T-cell (primary cell): Measurements from ENCODE around the gene RNF5. TPM values are rescaled to one million over a fixed set of nuclear protein-coding genes. Genes with fewer than 3 reads are reported as not detected.

Source experiments
- ATAC-seq, 4 experiments: fragments of 200-7000 bp in 3 of 4; fragments of 150-1000 bp in 1 of 4; cut with Tn5 transposase; replicated peaks in 1 of 4; 1 replicate in 3 of 4; 2 replicates in 1 of 4; pipeline ENCODE4 v1.10.0; 2021; ENCODE audit warnings: moderate library complexity in 3 of 4, mild to moderate bottlenecking in 2 of 4, moderate number of reproducible peaks in 1 of 4
- CTCF ChIA-PET, 2 donors: fragments of 300-600 bp; sonication (Branson Sonifier 250); formaldehyde crosslinking; loops; one replicate each; lab custom pipeline; 2022; ENCODE audit warnings: antibody characterized with exemption in 2 of 2; lab: Charles Lee
- POLR2A ChIA-PET, 2 donors: fragments of 300-600 bp; sonication (Branson Sonifier 250); formaldehyde crosslinking; loops; one replicate each; lab custom pipeline; 2022; ENCODE audit warnings: antibody characterized with exemption in 2 of 2; lab: Charles Lee
- DNase-seq, 35 experiments: peaks; one replicate each; pipeline versions ENCODE4 v3.0.0 to v3.0.0-alpha.2; 2013 to 2023
- H3K27ac ChIP-seq: one replicate; pipeline ENCODE4 v1.5.1; 2013; ENCODE audit warnings: low read length
- H3K27me3 ChIP-seq, 2 experiments: replicated peaks in 1 of 2; 1 replicate in 1 of 2; 2 replicates in 1 of 2; pipeline versions ENCODE4 v1.6.1 to v1.7.0; 2013; ENCODE audit warnings: low read length in 1 of 2, mixed read lengths in 1 of 2; ENCODE audit not compliant: control insufficient read depth in 2 of 2, insufficient read depth in 2 of 2; ENCODE audit errors: extremely low read depth in 1 of 2
- H3K36me3 ChIP-seq, 2 donors: 1 replicate in 1 of 2; 2 replicates in 1 of 2; pipeline versions ENCODE4 v1.6.1 to v1.7.0; 2013; ENCODE audit warnings: low read length in 1 of 2; ENCODE audit not compliant: control insufficient read depth in 2 of 2, insufficient read depth in 1 of 2; ENCODE audit errors: extremely low read depth in 1 of 2
- H3K4me1 ChIP-seq, 2 experiments: 1 replicate in 1 of 2; 2 replicates in 1 of 2; pipeline versions ENCODE4 v1.6.1 to v1.7.0; 2013; ENCODE audit warnings: low read length in 2 of 2, mixed read lengths in 1 of 2; ENCODE audit not compliant: insufficient read depth in 2 of 2, control insufficient read depth in 1 of 2; ENCODE audit errors: extremely low read depth in 1 of 2
- H3K4me3 ChIP-seq, 2 donors: 1 replicate in 1 of 2; 2 replicates in 1 of 2; pipeline versions ENCODE4 v1.5.1 to v1.7.0; 2013; ENCODE audit warnings: mild to moderate bottlenecking in 2 of 2, low read length in 1 of 2, moderate library complexity in 1 of 2; ENCODE audit not compliant: control insufficient read depth in 1 of 2; ENCODE audit errors: extremely low read depth in 1 of 2
- H3K9me3 ChIP-seq: 2 replicates; pipeline ENCODE4 v1.7.0; 2013
- H3K27ac Mint-ChIP-seq, 2 donors: one replicate each; pipeline ENCODE4 v1.8.0; 2020 to 2021; ENCODE audit warnings: mild to moderate bottlenecking in 2 of 2, mixed read lengths in 2 of 2
- H3K27me3 Mint-ChIP-seq, 2 donors: one replicate each; pipeline ENCODE4 v1.8.0; 2021 to 2022; ENCODE audit warnings: mixed read lengths in 2 of 2
- H3K36me3 Mint-ChIP-seq: one replicate; pipeline ENCODE4 v1.8.0; 2021; ENCODE audit warnings: mixed read lengths
- H3K4me1 Mint-ChIP-seq, 3 donors: one replicate each; pipeline ENCODE4 v1.8.0; 2020 to 2022; ENCODE audit warnings: mixed read lengths in 3 of 3, mild to moderate bottlenecking in 1 of 3
- H3K4me3 Mint-ChIP-seq, 3 donors: one replicate each; pipeline ENCODE4 v1.8.0; 2020 to 2022; ENCODE audit warnings: mild to moderate bottlenecking in 3 of 3, mixed read lengths in 3 of 3, moderate library complexity in 3 of 3
- H3K9me3 Mint-ChIP-seq, 3 donors: one replicate each; pipeline ENCODE4 v1.8.0; 2020 to 2022; ENCODE audit warnings: mixed read lengths in 3 of 3
- WGBS: methylation state at CpG from one replicate; pipeline ENCODE4 v1.1.5; 2013; ENCODE audit warnings: missing lambda C conversion rate; ENCODE audit not compliant: insufficient coverage; 5-methylcytosine and 5-hydroxymethylcytosine counted together
- total RNA-seq, 35 experiments: library from RNA in 6 of 35; stranded (reverse) in 6 of 35; fragments of 120-200 nt in 1 of 35; gene quantifications; one replicate each; pipeline versions ENCODE4 v1.2.1 to v1.2.4 and lab custom pipeline; 2013 to 2026

RNF5 gene
- total RNA-seq, 5 donors from 2014 or later (not counting 1 experiment from before 2014, with no cell fraction given) = 23.6 to 49.3 (median 44.6) TPM

- Mint-ChIP-seq H3K36me3 (no peaks in the 10 kb centered on the region), H3K27ac (no peak overlapping the region), H3K4me1 (peaks cover 29 to 36% (median 35%) of the 10 kb centered on the region in 3 donors), H3K27me3 (peaks cover 6 to 40% of the 10 kb centered on the region in 2 donors), H3K9me3 (no peaks in the 10 kb centered on the region), H3K4me3 (no peak overlapping the region)
- Histone ChIP-seq H3K36me3 (no peaks in the 10 kb centered on the region), H3K27ac (no peak overlapping the region), H3K4me1 (peaks cover 0 to 35% of the 10 kb centered on the region in 2 experiments), H3K4me3 (no peak overlapping the region), H3K27me3 (peaks cover 5 to 38% of the 10 kb centered on the region in 2 experiments), H3K9me3 (no peaks in the 10 kb centered on the region)
- POLR2A ChIA-PET = no interaction called here
- ATAC-seq = no peak
- WGBS = 68% methylated on average over 4 of the region's 4 CpGs
- DNase-seq = no peak
- CTCF ChIA-PET = no interaction called here
These were observed 31.5 kb upstream of the RNF5 start for GRCh38 chr6:32146687-32147086.

- no peaks in the 10 kb centered on the region for H3K36me3 Mint-ChIP-seq
- WGBS = no CpG with 5 or more reads among the region's 4 CpGs
- POLR2A ChIA-PET = interaction anchor here in 1 of 2 donors (0.7 kb wide), 1 partner anchor 19 kb away, joined by 7 read pairs; no protein-coding TSS in a partner anchor
- H3K9me3 ChIP-seq = no peaks in the 10 kb centered on the region
- no peak for ATAC-seq
- no peak overlapping the region for H3K27ac ChIP-seq
- H3K4me3 Mint-ChIP-seq = peak overlapping the region in 1 of 3 donors; percentile 90
- H3K4me1 Mint-ChIP-seq = peaks cover 36 to 43% (median 43%) of the 10 kb centered on the region in 3 donors
- H3K27me3 Mint-ChIP-seq = peaks cover 6 to 35% of the 10 kb centered on the region in 2 donors
- H3K4me3 ChIP-seq = no peak overlapping the region
- H3K36me3 ChIP-seq = no peaks in the 10 kb centered on the region
- H3K27me3 ChIP-seq = peaks cover 5 to 41% of the 10 kb centered on the region in 2 experiments
- peak in 1 of 35 experiments; percentile 32 for DNase-seq
- CTCF ChIA-PET = interaction anchor here in 1 of 2 donors (0.7 kb wide), 1 partner anchor 1822 kb away, joined by 3 read pairs; no protein-coding TSS in a partner anchor
- peaks cover 0 to 43% of the 10 kb centered on the region in 2 experiments for H3K4me1 ChIP-seq
- H3K9me3 Mint-ChIP-seq = no peaks in the 10 kb centered on the region
- no peak overlapping the region for H3K27ac Mint-ChIP-seq
These were observed 30.6 kb upstream of the RNF5 start for GRCh38 chr6:32147401-32148132.

- DNase-seq = peak; percentile 31 to 77 (median 64)
- peak; percentile 75 to 82 (median 76) for ATAC-seq
- peak overlapping the region; percentile 58 for H3K27ac Mint-ChIP-seq
- Histone ChIP-seq H3K4me1 (peaks cover 0 to 53% of the 10 kb centered on the region in 2 experiments), H3K4me3 (peak overlapping the region; percentile 35 to 60), H3K9me3 (no peaks in the 10 kb centered on the region), H3K27me3 (peaks cover 5 to 45% of the 10 kb centered on the region in 2 experiments), H3K36me3 (no peaks in the 10 kb centered on the region), H3K27ac (no peak overlapping the region)
- H3K36me3 Mint-ChIP-seq = no peaks in the 10 kb centered on the region
- H3K4me3 Mint-ChIP-seq = peak overlapping the region; percentile 78 to 90 (median 80)
- CTCF ChIA-PET = interaction anchor here in 1 of 2 donors (0.7 kb wide), 1 partner anchor 1821 kb away, joined by 3 read pairs; no protein-coding TSS in a partner anchor
- POLR2A ChIA-PET = no interaction called here
- H3K4me1 Mint-ChIP-seq = peaks cover 45 to 52% (median 52%) of the 10 kb centered on the region in 3 donors
- peaks cover 6 to 42% of the 10 kb centered on the region in 2 donors for H3K27me3 Mint-ChIP-seq
- no peaks in the 10 kb centered on the region for H3K9me3 Mint-ChIP-seq
- 17% methylated on average over 26 of the region's 39 CpGs for WGBS
These were observed 29.7 kb upstream of the RNF5 start for GRCh38 chr6:32148289-32149091.

- H3K27me3 ChIP-seq = peaks cover 5 to 49% of the 10 kb centered on the region in 2 experiments
- Mint-ChIP-seq H3K27me3 (peaks cover 6 to 42% of the 10 kb centered on the region in 2 donors), H3K4me1 (peaks cover 45 to 59% (median 58%) of the 10 kb centered on the region in 3 donors), H3K27ac (peak overlapping the region; percentile 58), H3K36me3 (no peaks in the 10 kb centered on the region), H3K4me3 (peak overlapping the region; percentile 78 to 90 (median 80)), H3K9me3 (no peaks in the 10 kb centered on the region)
- H3K4me1 ChIP-seq = peaks cover 0 to 60% of the 10 kb centered on the region in 2 experiments
- 35% methylated on average over 34 of the region's 47 CpGs for WGBS
- ChIA-PET POLR2A (no interaction called here), CTCF (no interaction called here)
- no peaks in the 10 kb centered on the region for H3K9me3 ChIP-seq
- peak overlapping the region; percentile 35 to 60 for H3K4me3 ChIP-seq
- DNase-seq = peak in 2 of 35 experiments; percentile 30 to 37
- ATAC-seq = peak in 3 of 4 experiments; percentile 8 to 21 (median 10)
- H3K36me3 ChIP-seq = no peaks in the 10 kb centered on the region
- no peak overlapping the region for H3K27ac ChIP-seq
These were observed 29.0 kb upstream of the RNF5 start for GRCh38 chr6:32149092-32149755.

GRCh38 chr6:32149932-32150870 lies 28.0 kb upstream of the RNF5 start:
- no peaks in the 10 kb centered on the region for H3K36me3 Mint-ChIP-seq
- no peaks in the 10 kb centered on the region for H3K9me3 Mint-ChIP-seq
- WGBS = 64% methylated on average over 49 of the region's 55 CpGs
- no peak for DNase-seq
- H3K4me3 Mint-ChIP-seq = peak overlapping the region; percentile 31 to 91 (median 72)
- ChIA-PET CTCF (no interaction called here), POLR2A (no interaction called here)
- peaks cover 6 to 42% of the 10 kb centered on the region in 2 donors for H3K27me3 Mint-ChIP-seq
- H3K4me3 ChIP-seq = no peak overlapping the region
- ATAC-seq = no peak
- peaks cover 5 to 70% of the 10 kb centered on the region in 2 experiments for H3K4me1 ChIP-seq
- H3K27me3 ChIP-seq = peaks cover 5 to 49% of the 10 kb centered on the region in 2 experiments
- H3K27ac Mint-ChIP-seq = peak overlapping the region; percentile 28 to 29
- no peak overlapping the region for H3K27ac ChIP-seq
- peaks cover 55 to 69% (median 68%) of the 10 kb centered on the region in 3 donors for H3K4me1 Mint-ChIP-seq
- H3K36me3 ChIP-seq = no peaks in the 10 kb centered on the region
- H3K9me3 ChIP-seq = no peaks in the 10 kb centered on the region
